Fibroblast of skin of right quadriceps (primary cell): ENCODE results near the gene MAPK4.
"Not testable (repeated sequence)": the region's sequence is repeated elsewhere in the genome, so short reads cannot be mapped to it uniquely, and the experiment has no call there.

ENCODE experiments used
- DNase-seq: peaks from one replicate; pipeline ENCODE4 v3.0.0-alpha.2; 2013

Gene MAPK4

GRCh38 chr18:50775726-50776125 lies 215.8 kb downstream of the MAPK4 start:
- DNase-seq = no peak

- no peak for DNase-seq
Observed at GRCh38 chr18:50776383-50776782, 216.5 kb downstream of the MAPK4 start.

- not testable (repeated sequence) for DNase-seq
Observed at GRCh38 chr18:50779021-50779420, 219.1 kb downstream of the MAPK4 start.
